ENCODE data around the gene EML6.

EML6 gene

DNA sequence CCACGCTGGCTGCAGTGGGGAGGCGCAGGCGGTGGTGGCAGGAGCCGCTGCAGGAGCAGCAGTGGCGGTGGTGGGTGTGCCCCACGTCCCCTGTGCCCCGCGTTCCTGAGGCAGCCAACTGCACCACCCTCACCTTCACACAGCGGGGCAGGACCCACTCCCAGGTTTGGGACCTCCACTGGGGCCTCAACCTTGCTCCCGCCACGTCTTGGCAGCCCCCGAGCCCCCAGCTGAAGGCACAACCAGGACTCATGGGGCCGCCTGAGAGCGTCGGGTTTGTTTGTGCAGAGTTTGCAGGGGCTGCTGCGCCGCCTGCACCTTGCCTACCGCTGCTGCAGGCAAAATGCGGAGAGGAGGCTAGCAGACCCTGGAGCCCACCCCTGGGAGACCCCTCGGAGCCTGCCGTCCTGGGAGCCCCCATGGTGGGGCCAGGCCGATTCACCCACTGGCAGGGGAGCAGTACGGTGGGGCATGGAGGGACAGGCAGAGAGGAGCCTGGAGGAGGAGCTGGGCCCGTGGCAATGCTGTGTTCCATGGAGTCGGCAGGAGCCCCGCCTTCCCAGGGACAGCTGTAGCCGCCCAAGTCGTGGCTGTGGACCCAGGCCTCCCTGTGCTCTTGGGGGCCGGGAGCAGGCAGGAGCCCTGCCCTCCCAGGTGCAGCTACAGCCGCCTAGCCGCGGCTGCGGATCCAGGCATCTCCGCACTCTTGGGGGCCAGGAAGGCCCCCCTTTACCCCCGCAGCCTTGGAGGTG lies 14.7 kb upstream of the EML6 start:
- DNase-seq, result no peak

DNA sequence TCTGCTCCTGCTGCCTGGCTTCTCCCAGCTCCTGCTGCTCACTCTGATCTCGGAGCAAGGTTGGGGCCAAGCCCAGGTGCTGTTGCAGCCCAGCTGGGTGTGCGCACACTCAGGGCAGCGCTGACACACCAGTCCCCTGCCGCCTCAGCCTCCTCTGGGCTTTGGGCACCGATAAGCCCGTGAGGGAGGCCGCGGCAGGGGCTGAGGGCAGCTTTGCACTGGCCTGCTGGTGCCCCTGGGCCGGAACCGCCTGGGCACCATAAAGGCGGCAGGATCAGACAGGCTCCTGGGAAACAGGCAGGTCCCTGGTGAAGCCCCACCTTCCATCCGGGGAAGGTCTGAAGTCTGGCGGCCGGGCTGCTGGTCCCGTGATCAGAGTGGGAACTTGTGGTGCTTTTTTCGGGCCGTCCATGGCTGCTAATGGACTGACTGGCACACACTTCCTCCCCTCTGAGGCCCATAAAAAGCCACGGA lies 14.1 kb upstream of the EML6 start:
- no peak for DNase-seq

DNA sequence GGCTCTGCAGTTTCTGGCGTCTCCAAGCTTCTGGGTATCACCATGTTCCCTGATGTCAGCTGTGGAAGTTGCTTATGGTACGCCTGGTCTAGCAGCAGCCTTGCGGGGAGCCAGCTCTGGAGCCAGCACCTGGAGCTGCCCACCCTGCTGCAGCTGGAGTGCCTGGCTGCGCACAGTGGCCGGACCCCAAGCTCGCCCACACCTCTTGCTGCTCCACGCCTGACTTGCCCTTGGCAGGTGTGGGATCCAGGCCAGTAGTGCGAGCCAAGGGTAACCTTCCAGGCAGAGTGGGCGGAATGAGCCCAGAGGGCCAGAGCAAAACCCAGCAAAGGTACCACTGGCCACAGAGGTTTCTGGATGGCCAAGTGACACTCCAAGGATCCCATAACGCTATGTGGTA lies 13.2 kb upstream of the EML6 start:
- DNase-seq, result no peak

GRCh38 chr2:54712516-54712915 lies 10.9 kb upstream of the EML6 start:
- DNase-seq, result no peak

DNA sequence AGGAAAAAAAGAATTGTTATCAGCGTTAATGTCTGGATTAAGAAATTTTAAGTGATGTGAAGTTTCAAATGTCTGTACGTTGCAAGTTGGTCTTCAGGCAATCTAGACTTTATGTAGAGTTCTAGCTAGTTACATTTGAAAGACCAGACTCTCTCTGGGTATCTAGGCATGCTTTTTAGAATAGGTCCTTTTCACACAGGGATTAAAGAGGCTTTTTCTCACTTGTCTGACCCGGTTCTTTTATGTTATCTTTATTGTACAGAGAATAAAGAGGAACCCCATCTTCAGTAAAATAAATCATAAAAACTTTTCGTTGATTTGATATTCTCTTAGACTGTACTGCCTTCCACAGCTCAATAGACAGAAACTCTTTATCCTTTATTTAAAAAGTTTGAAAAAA lies 8.5 kb upstream of the EML6 start:
- no peak for DNase-seq

DNA sequence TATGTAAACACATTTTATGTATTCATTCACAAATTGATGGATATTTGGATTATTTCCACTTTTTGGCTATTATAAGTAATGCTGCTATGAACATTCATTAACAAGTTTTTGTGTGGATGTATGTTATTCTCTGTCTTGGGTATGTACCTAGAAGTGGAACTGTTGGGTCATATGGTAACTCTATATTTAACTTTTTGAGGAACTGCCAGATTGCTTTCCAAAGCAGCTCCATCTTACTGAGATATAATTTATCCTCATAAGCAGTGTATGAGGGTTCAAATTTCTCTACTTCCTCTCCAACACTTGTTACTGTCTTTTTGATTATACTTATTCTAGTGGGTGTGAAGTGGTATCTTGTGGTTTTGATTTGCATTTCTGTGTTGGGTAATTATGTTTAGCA lies 7.1 kb upstream of the EML6 start:
- no peak for DNase-seq

DNA sequence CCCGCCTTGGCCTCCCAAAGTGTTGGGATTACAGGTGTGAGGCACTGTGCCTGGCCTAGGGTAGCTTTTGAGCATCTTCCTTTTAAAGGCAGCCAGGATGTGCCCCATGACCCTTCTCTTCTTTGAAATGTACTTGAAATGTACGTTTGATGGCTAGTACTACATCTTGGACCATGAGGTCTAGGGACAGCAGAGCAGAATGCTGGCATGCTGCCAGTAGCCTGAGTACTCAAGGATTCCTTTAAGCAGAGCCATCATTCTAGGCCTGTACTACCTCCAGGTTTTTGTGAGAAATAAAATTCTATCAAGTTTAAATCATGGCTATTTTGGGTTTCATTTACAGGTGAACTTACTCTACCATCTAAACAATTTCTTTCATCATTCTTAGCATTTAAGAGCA lies 2.9 kb upstream of the EML6 start:
- no peak for DNase-seq

DNA sequence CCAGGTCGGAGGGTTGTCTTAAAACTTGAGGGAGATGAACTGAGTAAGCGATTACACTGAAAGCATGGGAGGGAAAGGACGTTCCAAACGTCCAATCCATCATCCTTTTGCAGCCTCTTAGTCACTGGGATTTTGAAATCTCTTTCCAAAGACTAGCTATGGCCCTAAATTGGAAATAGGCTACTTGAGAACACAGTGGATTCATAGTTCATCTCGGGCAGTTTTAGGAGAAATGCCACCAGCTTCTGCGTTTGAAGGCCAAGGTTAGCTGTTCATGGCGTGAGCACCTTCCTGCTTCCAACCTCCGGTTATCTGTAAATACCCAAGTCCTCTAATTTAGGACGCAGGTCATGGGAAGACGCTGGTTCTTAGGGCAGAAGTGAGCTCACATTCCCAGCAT lies 821 bp upstream of the EML6 start:
- peak; percentile 12 for DNase-seq

GRCh38 chr2:54723996-54724559 lies 616 bp downstream of the EML6 start:
- DNase-seq, result no peak

- peak; percentile 9 for DNase-seq
Observed at GRCh38 chr2:54724560-54725342, 1.3 kb downstream of the EML6 start.

DNA sequence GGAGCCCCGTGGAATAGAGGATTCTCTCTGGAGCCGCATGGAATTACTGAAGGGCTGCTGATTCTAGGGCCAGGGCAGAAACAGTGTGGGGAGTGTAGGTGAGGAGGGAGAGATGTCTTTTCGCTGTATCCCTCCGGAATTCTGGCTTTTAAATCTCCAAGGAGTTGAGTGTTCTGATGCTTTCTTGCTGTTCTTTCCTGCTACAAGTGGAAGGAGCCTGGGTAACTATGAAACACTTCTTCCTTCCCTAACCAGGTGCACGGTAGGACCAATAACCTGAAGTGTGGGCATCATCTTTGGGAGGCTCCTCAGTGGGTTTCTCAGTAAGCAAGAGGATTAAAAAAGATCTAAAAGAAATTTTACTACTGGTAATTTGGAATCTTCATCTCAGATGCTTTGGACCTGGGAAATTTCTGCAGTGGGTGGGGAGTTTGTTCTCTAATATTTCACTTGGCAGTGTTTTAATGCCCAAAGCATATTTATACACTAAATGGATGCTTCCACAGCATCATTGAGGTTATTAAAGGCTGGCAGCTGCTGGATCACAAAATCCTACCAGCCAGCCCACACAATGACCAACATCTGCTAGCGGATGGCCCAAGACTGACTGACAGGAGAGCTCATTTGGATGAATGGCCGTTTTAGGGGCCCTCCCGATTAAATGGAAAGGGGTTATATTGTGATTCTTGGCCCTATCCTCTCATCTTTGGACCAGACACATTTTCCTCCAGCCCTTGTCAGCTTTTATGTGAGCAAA lies 2.1 kb downstream of the EML6 start:
- DNase-seq, result no peak

GRCh38 chr2:54726431-54726830 lies 3.0 kb downstream of the EML6 start:
- no peak for DNase-seq

DNA sequence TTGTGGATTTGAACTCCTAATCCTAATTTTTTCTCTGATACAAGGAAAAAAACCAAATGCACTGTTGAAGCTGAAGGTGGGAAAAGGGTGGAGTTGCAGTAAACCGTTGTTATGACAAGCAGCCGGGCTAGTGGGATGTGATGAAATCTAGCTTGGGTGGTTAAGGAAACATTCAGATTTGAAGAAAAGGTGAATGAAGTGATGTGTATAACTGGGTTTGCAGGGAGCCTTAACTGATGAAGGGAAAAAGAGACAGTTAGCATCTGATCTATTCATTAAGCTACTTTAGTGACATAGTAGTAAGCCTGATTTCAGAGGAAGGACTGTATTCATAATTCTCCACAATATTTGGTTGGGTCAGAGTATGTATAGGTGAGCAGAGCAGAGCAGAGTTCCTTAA lies 3.5 kb downstream of the EML6 start:
- no peak for DNase-seq

GRCh38 chr2:54728669-54729120 lies 5.2 kb downstream of the EML6 start:
- peak; percentile 96 for DNase-seq

- no peak for DNase-seq
Observed at GRCh38 chr2:54735636-54736035, 12.2 kb downstream of the EML6 start.

DNA sequence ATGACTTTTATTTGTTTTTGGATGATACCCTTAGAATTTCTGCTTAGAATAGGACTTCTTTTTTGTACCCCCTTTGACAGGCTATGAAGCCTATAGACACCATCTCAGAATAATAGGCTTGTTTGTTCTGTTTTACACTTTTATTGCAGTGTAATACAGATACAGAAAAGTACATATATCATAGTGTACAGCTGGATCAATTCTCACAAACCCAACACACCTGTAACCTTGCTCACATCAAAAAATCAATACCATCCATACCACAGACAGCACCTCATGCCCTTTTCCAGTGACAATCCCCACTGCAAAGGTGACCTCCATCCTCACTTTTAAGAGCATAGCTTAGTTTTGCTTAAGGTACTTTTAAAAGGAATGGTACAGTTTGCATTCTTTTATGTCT lies 14.8 kb downstream of the EML6 start:
- no peak for DNase-seq

DNA sequence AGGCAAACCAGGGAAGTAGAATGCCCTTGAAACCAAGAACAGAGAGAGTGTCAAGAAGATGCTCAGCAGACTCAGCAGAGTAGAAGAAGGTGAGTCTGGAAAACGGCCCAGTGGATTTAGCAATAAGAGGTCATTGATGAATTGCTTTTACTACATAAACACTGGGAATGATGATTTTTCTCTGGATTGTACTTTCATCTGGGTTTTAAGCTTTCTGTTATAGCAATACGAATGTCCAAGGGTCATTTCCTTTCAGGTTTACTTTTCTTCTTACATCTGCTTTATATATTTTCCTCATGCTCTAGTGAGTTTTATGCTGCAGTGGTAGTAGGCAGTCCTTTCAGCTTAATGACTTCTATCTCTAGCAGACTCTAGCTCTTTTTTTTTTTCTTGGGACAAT lies 16.9 kb downstream of the EML6 start:
- no peak for DNase-seq

- DNase-seq, result peak; percentile 19
Observed at GRCh38 chr2:54741250-54741649, 17.8 kb downstream of the EML6 start.

DNA sequence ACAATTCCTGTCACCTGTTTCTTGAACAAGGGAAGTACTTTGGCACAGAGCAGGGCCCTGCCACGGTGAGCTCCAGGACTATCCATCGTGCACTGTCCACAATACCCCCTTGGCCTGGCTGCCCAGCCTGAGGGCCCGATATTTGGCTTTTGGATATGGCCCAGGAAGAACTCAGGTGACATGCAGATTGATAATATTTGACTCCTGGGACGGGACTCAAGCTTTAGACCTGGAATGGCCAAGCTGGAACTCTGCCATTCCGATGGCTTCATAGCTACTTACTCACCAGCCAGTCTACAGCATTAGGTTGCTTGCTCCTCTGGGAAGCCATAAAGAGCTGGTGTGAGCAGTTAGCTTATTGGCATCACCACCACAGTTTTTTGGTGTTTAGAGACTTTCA lies 26.6 kb downstream of the EML6 start:
- DNase-seq, result no peak

DNA sequence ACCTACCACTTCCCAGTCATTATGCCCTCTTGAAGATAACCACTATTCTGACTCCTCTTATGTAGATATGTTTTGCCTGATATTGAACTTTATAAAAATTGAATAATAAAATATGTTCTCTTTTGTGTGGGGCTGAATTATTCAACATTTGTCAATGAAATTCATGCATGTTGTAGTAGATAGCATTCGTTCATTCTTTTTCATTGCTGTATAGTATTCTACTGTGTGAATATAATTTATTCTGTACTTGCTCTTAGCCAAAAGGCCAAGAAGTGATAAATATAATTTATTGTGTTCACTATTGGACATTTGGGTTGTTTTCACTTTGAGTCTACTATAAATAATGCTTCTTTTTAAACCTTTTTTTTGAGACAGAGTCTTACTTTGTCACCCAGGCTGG lies 29.0 kb downstream of the EML6 start:
- DNase-seq, result no peak

DNA sequence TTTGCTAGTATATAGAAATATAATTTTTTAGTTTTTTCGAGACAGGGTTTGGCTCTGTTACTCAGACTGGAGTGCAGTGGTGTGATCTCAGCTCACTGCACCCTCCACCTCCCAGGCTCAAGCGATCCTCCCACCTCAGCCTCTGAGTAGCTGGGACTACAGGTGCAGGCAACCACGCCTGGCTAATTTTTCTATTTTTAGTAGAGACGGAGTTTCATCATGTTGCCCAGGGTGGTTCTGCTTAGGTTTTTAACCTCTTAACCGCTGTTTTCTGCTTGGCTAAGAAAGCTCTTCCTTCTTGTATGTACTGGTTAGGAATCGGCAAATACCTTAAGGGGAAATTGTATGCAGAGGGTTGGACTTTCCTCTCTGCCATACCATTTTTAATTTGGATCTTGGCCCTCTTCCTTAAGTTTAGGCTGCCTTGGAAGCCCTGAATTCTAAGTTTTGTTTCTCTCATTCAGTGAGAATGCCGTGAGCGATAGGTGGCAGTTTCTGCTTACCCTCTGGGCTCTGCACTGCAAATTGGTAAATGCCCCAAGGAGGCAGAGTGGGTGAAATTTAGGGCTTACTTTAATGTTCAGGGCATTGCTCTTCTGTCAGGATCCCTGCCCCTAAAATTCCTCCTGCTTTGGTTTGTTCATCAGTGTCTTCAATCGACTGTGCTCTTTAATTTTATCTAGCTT lies 32.3 kb downstream of the EML6 start:
- DNase-seq, result no peak

DNA sequence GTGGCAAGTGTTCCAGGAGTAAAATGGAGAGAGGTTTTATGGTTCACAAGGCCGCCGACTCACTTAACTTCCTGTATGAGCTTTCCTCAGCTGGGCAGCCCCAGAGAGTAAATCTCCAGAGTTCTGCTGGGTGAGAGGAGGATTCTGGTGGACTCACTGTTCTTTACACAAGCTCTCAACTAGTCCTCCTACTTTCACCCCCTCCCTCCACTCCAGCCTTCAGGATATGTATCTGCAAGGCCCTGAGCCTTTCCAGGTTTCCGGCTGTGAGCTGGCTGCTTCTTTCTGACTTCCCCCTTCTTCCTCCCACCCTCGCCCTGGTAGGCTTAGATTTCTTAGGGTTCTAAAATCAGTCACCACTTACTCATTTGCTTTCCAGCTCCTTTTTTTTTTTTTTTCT lies 34.0 kb downstream of the EML6 start:
- peak; percentile 27 for DNase-seq
